Measurements from ENCODE around the gene NUBPL. TPM values are rescaled to one million over a fixed set of nuclear protein-coding genes. Genes with fewer than 3 reads are reported as not detected.
"Not testable (repeated sequence)": the region's sequence is repeated elsewhere in the genome, so short reads cannot be mapped to it uniquely, and the experiment has no call there.

The NUBPL gene
- total RNA-seq, 4 donors from 2014 or later, result 4.6 to 8.8 (median 7.7) TPM

DNA sequence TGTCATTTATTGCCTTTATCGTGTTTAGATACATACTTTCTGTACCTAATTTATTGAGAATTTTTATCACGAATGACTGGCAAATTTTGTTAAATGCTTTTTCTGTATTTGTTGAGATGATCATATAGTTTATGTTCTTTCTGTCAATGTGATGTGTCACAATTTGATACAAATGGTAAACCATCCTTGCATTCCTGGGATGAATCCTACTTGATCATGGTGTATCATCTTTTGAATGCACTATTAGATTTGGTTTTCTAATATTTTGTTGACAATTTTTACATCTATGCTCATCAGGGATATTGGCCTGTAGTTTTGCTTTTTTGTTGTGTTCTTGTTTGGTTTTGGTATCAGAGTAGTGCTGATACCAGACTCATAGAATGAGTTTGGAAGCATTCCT, 185.1 kb downstream of the NUBPL start:
- Histone ChIP-seq H3K27ac (no peak overlapping the region), H3K9me3 (peaks cover 0 to 11% (median 2%) of the 10 kb centered on the region in 4 donors), H3K36me3 (no peaks in the 10 kb centered on the region), H3K4me3 (no peak overlapping the region), H3K27me3 (no peaks in the 10 kb centered on the region), H3K4me1 (no peaks in the 10 kb centered on the region)
- no peak for DNase-seq
- TF ChIP-seq, protein P1, sequence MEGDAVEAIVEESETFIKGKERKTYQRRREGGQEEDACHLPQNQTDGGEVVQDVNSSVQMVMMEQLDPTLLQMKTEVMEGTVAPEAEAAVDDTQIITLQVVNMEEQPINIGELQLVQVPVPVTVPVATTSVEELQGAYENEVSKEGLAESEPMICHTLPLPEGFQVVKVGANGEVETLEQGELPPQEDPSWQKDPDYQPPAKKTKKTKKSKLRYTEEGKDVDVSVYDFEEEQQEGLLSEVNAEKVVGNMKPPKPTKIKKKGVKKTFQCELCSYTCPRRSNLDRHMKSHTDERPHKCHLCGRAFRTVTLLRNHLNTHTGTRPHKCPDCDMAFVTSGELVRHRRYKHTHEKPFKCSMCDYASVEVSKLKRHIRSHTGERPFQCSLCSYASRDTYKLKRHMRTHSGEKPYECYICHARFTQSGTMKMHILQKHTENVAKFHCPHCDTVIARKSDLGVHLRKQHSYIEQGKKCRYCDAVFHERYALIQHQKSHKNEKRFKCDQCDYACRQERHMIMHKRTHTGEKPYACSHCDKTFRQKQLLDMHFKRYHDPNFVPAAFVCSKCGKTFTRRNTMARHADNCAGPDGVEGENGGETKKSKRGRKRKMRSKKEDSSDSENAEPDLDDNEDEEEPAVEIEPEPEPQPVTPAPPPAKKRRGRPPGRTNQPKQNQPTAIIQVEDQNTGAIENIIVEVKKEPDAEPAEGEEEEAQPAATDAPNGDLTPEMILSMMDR (IDR thresholded peaks at IDR 0.05), result no peak
- TF ChIP-seq POLR2A (IDR thresholded peaks at IDR 0.05), result no peak

DNA sequence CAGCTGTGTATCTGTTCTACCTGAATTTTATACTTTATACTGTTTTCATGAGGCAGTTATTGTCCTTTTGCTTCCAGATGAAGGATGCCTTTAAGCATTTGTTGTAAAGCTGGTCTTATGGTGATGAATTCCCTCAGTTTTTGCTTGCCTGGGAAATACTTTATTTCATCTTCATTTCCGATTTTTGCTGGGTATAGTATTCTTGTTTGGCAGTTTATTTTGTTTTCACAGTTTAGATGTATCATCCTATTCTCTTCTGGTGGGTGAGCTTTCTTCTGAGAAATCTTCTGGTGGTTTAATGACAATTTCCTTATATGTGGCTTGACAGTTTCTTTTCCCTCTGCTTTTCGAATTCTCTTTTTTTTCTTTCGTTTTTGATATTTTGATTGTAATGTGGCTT, 188.1 kb downstream of the NUBPL start:
- Histone ChIP-seq H3K4me1 (no peaks in the 10 kb centered on the region), H3K36me3 (no peaks in the 10 kb centered on the region), H3K27me3 (no peaks in the 10 kb centered on the region), H3K4me3 (no peak overlapping the region), H3K9me3 (peaks cover 0 to 11% (median 2%) of the 10 kb centered on the region in 4 donors), H3K27ac (no peak overlapping the region)
- DNase-seq, result no peak
- no peak for TF ChIP-seq POLR2A (IDR thresholded peaks at IDR 0.05)
- TF ChIP-seq, protein P1 (IDR thresholded peaks at IDR 0.05), result no peak

DNA sequence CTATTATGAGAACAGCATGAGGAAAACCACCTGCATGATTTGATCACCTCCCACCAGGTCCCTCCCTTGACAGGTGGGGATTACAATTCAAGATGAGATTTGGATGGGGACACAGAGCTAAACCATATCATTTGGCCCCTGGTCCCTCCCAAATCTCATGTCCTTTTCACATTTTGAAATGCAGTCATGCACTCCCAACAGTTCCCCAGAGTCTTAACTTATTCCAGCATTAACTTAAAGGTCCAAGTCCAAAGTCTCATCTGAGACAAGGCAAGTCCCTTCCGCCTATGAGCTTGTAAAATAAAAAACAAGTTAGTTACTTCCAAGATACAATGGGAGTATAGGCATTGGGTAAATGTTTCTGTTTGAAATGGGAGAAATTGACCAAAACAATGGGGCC, 189.8 kb downstream of the NUBPL start:
- not testable (repeated sequence) for H3K9me3 ChIP-seq, H3K27me3 ChIP-seq, H3K36me3 ChIP-seq, H3K4me3 ChIP-seq, H3K4me1 ChIP-seq
- peak overlapping the region in 1 of 4 donors; percentile 62 for H3K27ac ChIP-seq
- DNase-seq, result peak in 1 of 3 donors; percentile 49

DNA sequence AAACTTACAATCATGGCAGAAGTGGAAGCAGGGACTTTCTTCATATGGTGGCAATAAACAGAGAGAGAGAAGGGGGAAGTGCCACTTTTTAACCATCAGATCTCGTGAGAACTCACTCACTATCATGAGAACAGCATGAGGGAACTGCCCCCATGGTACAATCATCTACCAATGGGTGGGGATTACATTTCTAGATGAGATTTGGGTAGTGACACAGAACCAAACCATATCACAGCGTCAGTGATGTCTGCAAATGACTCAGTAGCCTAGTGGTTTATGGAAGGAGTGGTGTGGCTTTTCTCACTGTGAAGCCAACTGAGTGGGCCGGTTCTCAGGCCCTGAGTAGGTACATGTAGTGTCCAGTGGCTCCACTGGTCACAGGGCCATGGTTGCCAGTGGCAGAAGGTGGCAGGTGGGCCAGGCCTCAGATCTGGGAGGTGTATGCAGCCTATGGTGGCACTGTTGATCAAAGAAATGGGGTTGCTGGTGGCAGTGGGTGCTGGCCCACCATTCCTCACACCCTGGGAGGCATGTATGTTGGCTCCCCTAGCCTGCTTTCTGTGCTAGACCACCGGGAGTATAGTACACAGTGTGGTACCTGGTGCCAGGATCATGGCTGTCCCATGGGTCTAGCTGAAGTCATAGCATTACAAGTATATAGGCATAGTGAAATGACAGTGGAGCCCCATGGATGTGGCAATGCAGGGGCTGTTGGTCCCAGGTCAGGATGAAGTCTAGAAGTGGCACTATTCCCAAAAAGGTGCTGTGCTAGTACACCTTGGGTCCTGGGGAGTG, 191.9 kb downstream of the NUBPL start:
- no peak overlapping the region for H3K4me3 ChIP-seq
- no peak overlapping the region for H3K27ac ChIP-seq
- H3K27me3 ChIP-seq, result no peaks in the 10 kb centered on the region
- no peak for DNase-seq
- no peaks in the 10 kb centered on the region for H3K4me1 ChIP-seq
- H3K36me3 ChIP-seq, result no peaks in the 10 kb centered on the region
- peaks cover 0 to 5% (median 0%) of the 10 kb centered on the region in 4 donors for H3K9me3 ChIP-seq
- TF ChIP-seq POLR2A (IDR thresholded peaks at IDR 0.05), result no peak
- TF ChIP-seq, protein P1 (IDR thresholded peaks at IDR 0.05), result no peak

DNA sequence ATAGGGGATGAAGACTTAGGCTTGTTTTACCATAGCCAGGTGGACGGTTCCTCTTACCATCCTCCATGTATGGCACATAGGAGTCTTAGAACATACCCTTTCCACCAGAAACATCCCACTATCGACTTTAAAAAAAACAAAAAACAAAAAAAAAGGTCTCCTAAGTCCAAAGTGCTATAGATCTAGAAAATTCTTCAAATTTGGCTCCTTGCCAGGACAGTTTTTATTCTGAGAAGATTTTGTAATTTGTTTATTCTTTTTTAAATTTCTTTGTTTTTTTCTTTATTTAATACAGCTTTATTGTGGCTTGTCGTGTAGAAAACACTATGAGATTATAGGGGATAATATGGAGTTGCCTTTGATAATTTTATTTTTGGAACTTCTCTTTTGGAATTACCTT, 197.7 kb downstream of the NUBPL start:
- Histone ChIP-seq H3K27ac (no peak overlapping the region), H3K36me3 (no peaks in the 10 kb centered on the region), H3K4me1 (no peaks in the 10 kb centered on the region), H3K9me3 (no peaks in the 10 kb centered on the region), H3K27me3 (no peaks in the 10 kb centered on the region), H3K4me3 (no peak overlapping the region)
- DNase-seq, result no peak
- TF ChIP-seq POLR2A (IDR thresholded peaks at IDR 0.05), result no peak
- TF ChIP-seq, protein P1 (IDR thresholded peaks at IDR 0.05), result no peak

DNA sequence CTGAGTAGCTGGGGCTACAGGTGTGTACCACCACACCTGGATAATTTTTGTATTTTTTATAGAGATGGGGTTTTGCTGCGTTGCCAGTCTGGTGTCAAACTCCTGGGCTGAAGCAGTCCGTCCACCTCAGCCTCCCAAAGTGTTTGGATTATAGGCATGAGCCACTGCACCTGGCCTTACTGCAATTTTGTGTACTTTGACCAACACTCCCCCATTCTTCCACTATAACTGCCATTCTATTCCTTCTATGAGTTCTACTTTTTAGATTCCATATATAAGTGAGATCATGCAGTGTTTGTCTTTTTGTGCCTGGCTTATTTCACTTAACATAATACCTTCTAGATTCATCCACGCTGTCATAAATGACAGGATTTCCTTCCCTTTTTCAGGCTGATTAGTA, 199.1 kb downstream of the NUBPL start:
- Histone ChIP-seq H3K4me1 (no peaks in the 10 kb centered on the region), H3K27ac (no peak overlapping the region), H3K36me3 (no peaks in the 10 kb centered on the region), H3K9me3 (no peaks in the 10 kb centered on the region), H3K4me3 (no peak overlapping the region), H3K27me3 (no peaks in the 10 kb centered on the region)
- no peak for TF ChIP-seq POLR2A (IDR thresholded peaks at IDR 0.05)
- TF ChIP-seq, protein P1 (IDR thresholded peaks at IDR 0.05), result no peak
- no peak for DNase-seq

Measured in Peyer's patch (tissue), 4 donors.